CD4-positive, alpha-beta T cell (primary cell): ENCODE measurements around the gene BICC1. TPM values are rescaled to one million over a fixed set of nuclear protein-coding genes. Genes with fewer than 3 reads are reported as not detected.

ENCODE experiments used
- ATAC-seq: fragments of 200-7000 bp; cut with Tn5 transposase; one replicate; pipeline ENCODE4 v1.10.0; 2022; ENCODE audit warnings: mild to moderate bottlenecking; ENCODE audit not compliant: poor library complexity
- CTCF ChIA-PET: fragments of 350-600 bp; sonication (Branson Sonifier 250); formaldehyde crosslinking; loops from one replicate; lab custom pipeline; 2021; ENCODE audit warnings: antibody characterized with exemption, inconsistent platforms; lab: Charles Lee
- POLR2A ChIA-PET: fragments of 350-600 bp; sonication (Branson Sonifier 250); formaldehyde crosslinking; loops from one replicate; lab custom pipeline; 2021; ENCODE audit warnings: antibody characterized with exemption, inconsistent platforms; lab: Charles Lee
- DNase-seq, 14 experiments: peaks; one replicate each; pipeline ENCODE4 v3.0.0-alpha.2; 2013 to 2020; ENCODE audit warnings: mixed read lengths in 2 of 14
- H3K27ac ChIP-seq, 2 donors: one replicate each; pipeline versions ENCODE4 v1.5.1 to v1.7.0; 2013; ENCODE audit warnings: low read length in 2 of 2, low read depth in 1 of 2, mild to moderate bottlenecking in 1 of 2
- H3K27me3 ChIP-seq, 2 experiments: 1 replicate in 1 of 2; 2 replicates in 1 of 2; pipeline versions ENCODE4 v1.6.1 to v1.7.0; 2013; ENCODE audit warnings: low read length in 2 of 2, control low read depth in 1 of 2, mild to moderate bottlenecking in 1 of 2, moderate library complexity in 1 of 2; ENCODE audit not compliant: insufficient read depth in 2 of 2, control insufficient read depth in 1 of 2
- H3K36me3 ChIP-seq: one replicate; pipeline ENCODE4 v1.6.1; 2013; ENCODE audit warnings: low read length, control low read depth; ENCODE audit not compliant: insufficient read depth
- H3K4me1 ChIP-seq: one replicate; pipeline ENCODE4 v1.6.1; 2013; ENCODE audit warnings: low read length, control low read depth; ENCODE audit not compliant: insufficient read depth
- H3K4me3 ChIP-seq: one replicate; pipeline ENCODE4 v1.5.1; 2013; ENCODE audit warnings: mild to moderate bottlenecking, low read length, moderate library complexity
- H3K9me3 ChIP-seq, 2 experiments: 1 replicate in 1 of 2; 2 replicates in 1 of 2; pipeline versions ENCODE4 v1.6.1 to v1.7.0; 2013; ENCODE audit warnings: low read length in 2 of 2, mild to moderate bottlenecking in 2 of 2, control low read depth in 1 of 2, moderate library complexity in 1 of 2; ENCODE audit not compliant: control insufficient read depth in 1 of 2, insufficient read depth in 1 of 2
- H3K27ac Mint-ChIP-seq: one replicate; pipeline ENCODE4 v1.8.0; 2020; ENCODE audit warnings: mixed read lengths
- H3K27me3 Mint-ChIP-seq: one replicate; pipeline ENCODE4 v1.8.0; 2021; ENCODE audit warnings: mixed read lengths
- H3K36me3 Mint-ChIP-seq: one replicate; pipeline ENCODE4 v1.8.0; 2021; ENCODE audit warnings: low read depth, mixed read lengths
- H3K4me1 Mint-ChIP-seq: one replicate; pipeline ENCODE4 v1.8.0; 2021; ENCODE audit warnings: low read depth, mixed read lengths
- H3K4me3 Mint-ChIP-seq: one replicate; pipeline ENCODE4 v1.8.0; 2020; ENCODE audit warnings: mild to moderate bottlenecking, mixed read lengths
- H3K9me3 Mint-ChIP-seq: one replicate; pipeline ENCODE4 v1.8.0; 2020; ENCODE audit warnings: mixed read lengths
- intact Hi-C, 2 experiments: fragments of 100-400 bp; cut with DNase I in 1 of 2; cut with micrococcal nuclease in 1 of 2; formaldehyde crosslinking; loops; one replicate each; pipeline versions ENCODE4 v1.15.1 to v1.9.0; 2023 to 2025; cut with DNase I, micrococcal nuclease
- total RNA-seq, 174 experiments: library from RNA in 2 of 174; stranded (reverse) in 2 of 174; gene quantifications; one replicate each; pipeline ENCODE4 v1.2.3 and lab custom pipeline; 2021 to 2026
- TF ChIP-seq, protein P1 (sequence below): fragments of 200-600 bp; IDR thresholded peaks from one replicate; pipeline ENCODE4 v1.8.0; 2022; ENCODE audit warnings: antibody characterized with exemption, mild to moderate bottlenecking

BICC1 gene
- total RNA-seq, 2 experiments from 2014 or later = not detected

- H3K4me1 ChIP-seq = no peaks in the 10 kb centered on the region
- ChIA-PET POLR2A (no interaction called here), CTCF (no interaction called here)
- H3K27me3 ChIP-seq = no peaks in the 10 kb centered on the region
- DNase-seq (no peak), ATAC-seq (no peak)
- no peak overlapping the region for H3K27ac ChIP-seq
- H3K36me3 ChIP-seq = no peaks in the 10 kb centered on the region
- Mint-ChIP-seq H3K9me3 (no peaks in the 10 kb centered on the region), H3K4me1 (no peaks in the 10 kb centered on the region), H3K36me3 (no peaks in the 10 kb centered on the region), H3K27ac (no peak overlapping the region), H3K27me3 (peaks cover 12% of the 10 kb centered on the region), H3K4me3 (no peak overlapping the region)
- H3K9me3 ChIP-seq = no peaks in the 10 kb centered on the region
- no peak overlapping the region for H3K4me3 ChIP-seq
- TF ChIP-seq, protein P1, sequence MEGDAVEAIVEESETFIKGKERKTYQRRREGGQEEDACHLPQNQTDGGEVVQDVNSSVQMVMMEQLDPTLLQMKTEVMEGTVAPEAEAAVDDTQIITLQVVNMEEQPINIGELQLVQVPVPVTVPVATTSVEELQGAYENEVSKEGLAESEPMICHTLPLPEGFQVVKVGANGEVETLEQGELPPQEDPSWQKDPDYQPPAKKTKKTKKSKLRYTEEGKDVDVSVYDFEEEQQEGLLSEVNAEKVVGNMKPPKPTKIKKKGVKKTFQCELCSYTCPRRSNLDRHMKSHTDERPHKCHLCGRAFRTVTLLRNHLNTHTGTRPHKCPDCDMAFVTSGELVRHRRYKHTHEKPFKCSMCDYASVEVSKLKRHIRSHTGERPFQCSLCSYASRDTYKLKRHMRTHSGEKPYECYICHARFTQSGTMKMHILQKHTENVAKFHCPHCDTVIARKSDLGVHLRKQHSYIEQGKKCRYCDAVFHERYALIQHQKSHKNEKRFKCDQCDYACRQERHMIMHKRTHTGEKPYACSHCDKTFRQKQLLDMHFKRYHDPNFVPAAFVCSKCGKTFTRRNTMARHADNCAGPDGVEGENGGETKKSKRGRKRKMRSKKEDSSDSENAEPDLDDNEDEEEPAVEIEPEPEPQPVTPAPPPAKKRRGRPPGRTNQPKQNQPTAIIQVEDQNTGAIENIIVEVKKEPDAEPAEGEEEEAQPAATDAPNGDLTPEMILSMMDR = no peak
- intact Hi-C loops = no loop called here
Measured at GRCh38 chr10:58817201-58817846, 304.7 kb downstream of the BICC1 start.

DNA sequence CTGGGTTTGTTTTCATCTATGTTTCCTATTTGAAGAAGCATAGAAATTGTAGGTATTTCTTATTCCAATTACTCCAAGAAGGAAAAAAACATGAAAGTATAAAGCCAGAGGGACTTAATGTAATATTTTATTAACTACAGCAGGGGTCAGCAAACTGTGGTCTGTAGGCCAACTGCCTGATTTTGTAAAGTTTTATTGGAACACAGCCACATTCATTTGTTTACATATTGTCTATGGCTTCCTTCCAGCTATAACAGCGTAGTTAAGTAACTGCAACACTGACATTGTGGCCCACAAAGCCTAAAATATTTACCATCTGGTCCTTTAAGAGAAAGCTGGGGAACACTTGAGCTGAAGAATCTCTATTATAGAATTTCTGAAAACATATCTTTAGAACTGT is 306.2 kb downstream of the BICC1 start:
- H3K9me3 Mint-ChIP-seq = no peaks in the 10 kb centered on the region
- Histone ChIP-seq H3K36me3 (no peaks in the 10 kb centered on the region), H3K27me3 (no peaks in the 10 kb centered on the region), H3K27ac (no peak overlapping the region), H3K4me3 (no peak overlapping the region), H3K9me3 (no peaks in the 10 kb centered on the region), H3K4me1 (no peaks in the 10 kb centered on the region)
- no peak overlapping the region for H3K4me3 Mint-ChIP-seq
- H3K4me1 Mint-ChIP-seq = no peaks in the 10 kb centered on the region
- POLR2A ChIA-PET = no interaction called here
- H3K36me3 Mint-ChIP-seq = no peaks in the 10 kb centered on the region
- no peak overlapping the region for H3K27ac Mint-ChIP-seq
- intact Hi-C loops = no loop called here
- DNase-seq = no peak
- H3K27me3 Mint-ChIP-seq = peaks cover 12% of the 10 kb centered on the region
- ATAC-seq = no peak
- TF ChIP-seq, protein P1 = no peak
- CTCF ChIA-PET = no interaction called here

DNA sequence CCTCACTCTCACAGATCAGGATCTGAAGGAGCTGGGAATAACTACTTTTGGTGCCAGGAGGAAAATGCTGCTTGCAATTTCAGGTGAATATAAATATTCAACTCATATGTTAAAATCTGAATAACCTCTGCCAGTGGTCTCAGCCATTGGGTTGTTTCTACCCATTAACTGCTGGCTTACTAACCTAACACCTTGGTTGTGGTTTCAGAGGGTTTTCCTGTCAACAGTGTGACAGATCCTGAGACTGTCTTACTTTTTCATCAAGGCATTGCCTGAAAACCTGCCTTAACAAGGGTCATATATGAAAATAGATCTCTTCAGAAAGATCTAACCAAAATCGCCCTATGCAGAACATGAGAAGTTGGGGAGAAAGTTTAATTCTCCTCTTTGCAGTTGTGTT is 307.7 kb downstream of the BICC1 start:
- Histone ChIP-seq H3K36me3 (no peaks in the 10 kb centered on the region), H3K27me3 (no peaks in the 10 kb centered on the region), H3K27ac (no peak overlapping the region), H3K4me3 (no peak overlapping the region), H3K9me3 (no peaks in the 10 kb centered on the region), H3K4me1 (no peaks in the 10 kb centered on the region)
- H3K27me3 Mint-ChIP-seq = peaks cover 4% of the 10 kb centered on the region
- H3K36me3 Mint-ChIP-seq = no peaks in the 10 kb centered on the region
- no peak overlapping the region for H3K27ac Mint-ChIP-seq
- TF ChIP-seq, protein P1 = no peak
- no peak overlapping the region for H3K4me3 Mint-ChIP-seq
- no peaks in the 10 kb centered on the region for H3K9me3 Mint-ChIP-seq
- ChIA-PET CTCF (no interaction called here), POLR2A (no interaction called here)
- H3K4me1 Mint-ChIP-seq = no peaks in the 10 kb centered on the region
- DNase-seq (no peak), ATAC-seq (no peak)
- intact Hi-C loops = no loop called here
